GDM1 (cell line): ENCODE results near the gene INO80C.

Experiments used
- DNase-seq: peaks from one replicate; lab custom pipeline; 2025; lab: John Stamatoyannopoulos, UW

The INO80C gene

GRCh38 chr18:35513181-35513936 lies 15.6 kb upstream of the INO80C start:
- DNase-seq, result no peak

GRCh38 chr18:35512761-35513160 lies 15.0 kb upstream of the INO80C start:
- DNase-seq, result no peak

GRCh38 chr18:35511833-35512232 lies 14.1 kb upstream of the INO80C start:
- no peak for DNase-seq

GRCh38 chr18:35511428-35511827 lies 13.7 kb upstream of the INO80C start:
- DNase-seq, result no peak

- DNase-seq, result no peak
These were observed 12.4 kb upstream of the INO80C start for GRCh38 chr18:35510076-35510651.

GRCh38 chr18:35508746-35509338 lies 11.1 kb upstream of the INO80C start:
- no peak for DNase-seq

GRCh38 chr18:35508030-35508429 lies 10.3 kb upstream of the INO80C start:
- DNase-seq, result no peak

- DNase-seq, result no peak
These were observed 9.9 kb upstream of the INO80C start for GRCh38 chr18:35507623-35508022.

GRCh38 chr18:35507192-35507591 lies 9.4 kb upstream of the INO80C start:
- DNase-seq, result no peak

GRCh38 chr18:35506024-35506712 lies 8.4 kb upstream of the INO80C start:
- no peak for DNase-seq

GRCh38 chr18:35504996-35505395 lies 7.2 kb upstream of the INO80C start:
- no peak for DNase-seq

- no peak for DNase-seq
These were observed 4.3 kb upstream of the INO80C start for GRCh38 chr18:35502052-35502451.

GRCh38 chr18:35501369-35501768 lies 3.6 kb upstream of the INO80C start:
- DNase-seq, result no peak

- no peak for DNase-seq
These were observed 2.4 kb upstream of the INO80C start for GRCh38 chr18:35500113-35500512.

GRCh38 chr18:35497027-35497369 lies 762 bp downstream of the INO80C start:
- no peak for DNase-seq

- DNase-seq, result no peak
These were observed 2.0 kb downstream of the INO80C start for GRCh38 chr18:35495536-35496314.

GRCh38 chr18:35494251-35495220 lies 3.2 kb downstream of the INO80C start:
- no peak for DNase-seq

- no peak for DNase-seq
These were observed 6.1 kb downstream of the INO80C start for GRCh38 chr18:35491700-35492077.

GRCh38 chr18:35490894-35491699 lies 6.7 kb downstream of the INO80C start:
- no peak for DNase-seq

GRCh38 chr18:35489913-35490490 lies 7.8 kb downstream of the INO80C start:
- DNase-seq, result no peak
